ENCODE results near the gene COL5A1.

- TF ChIP-seq CTCF (IDR thresholded peaks at IDR 0.05; ENCODE audit: borderline replicate concordance, extremely low read depth, low read length, poor library complexity, severe bottlenecking) (no peak), EZH2 (IDR thresholded peaks at IDR 0.05; ENCODE audit: borderline replicate concordance, low read depth, low read length, severe bottlenecking) (no peak)
These were observed 46.6 kb upstream of the COL5A1 start for GRCh38 chr9:134595014-134595413.

Measured in DND-41 (cell line).